ENCODE measurements around the gene NPAS2.
A peak's percentile ranks its signal among the peaks of the same experiment; 100 is the strongest.

The NPAS2 gene

DNA sequence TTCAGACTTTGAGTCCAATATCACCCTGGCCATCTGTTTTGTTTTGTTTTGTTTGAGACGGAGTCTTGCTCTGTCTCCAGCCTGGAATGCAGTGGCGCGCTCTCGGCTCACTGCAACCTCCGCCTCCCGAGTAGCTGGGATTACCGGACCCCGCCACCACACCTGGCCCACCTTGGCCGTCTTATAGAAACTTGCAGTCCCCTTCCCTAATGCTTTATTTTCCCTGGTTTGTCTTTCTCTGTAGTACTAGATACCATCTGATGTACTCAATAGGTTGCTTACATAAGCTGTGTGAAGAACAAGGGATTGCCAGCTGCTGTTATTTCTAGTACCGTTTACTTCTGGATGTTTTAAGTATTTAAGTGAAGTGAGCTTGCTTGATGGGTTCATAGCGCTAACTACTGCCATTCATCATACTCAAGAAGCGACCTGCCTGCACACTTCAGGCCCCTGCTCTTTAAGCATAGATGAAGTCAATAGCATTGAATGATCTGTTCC lies 183.4 kb downstream of the NPAS2 start:
- peak in 1 of 42 donors; percentile 41 for DNase-seq
- intact Hi-C loops (cut with DNase I) = no loop called here

- intact Hi-C loops (cut with DNase I) = no loop called here
Measured at GRCh38 chr2:101004620-101005325, 184.8 kb downstream of the NPAS2 start.

GRCh38 chr2:101006065-101006715 lies 186.3 kb downstream of the NPAS2 start:
- intact Hi-C loops (cut with DNase I) = no loop called here
- DNase-seq = no peak

More at GRCh38 chr2:101004620-101005325, 184.8 kb downstream of the NPAS2 start:
- DNase-seq = peak in 3 of 42 donors; percentile 4 to 18 (median 8)

GRCh38 chr2:101007415-101008345 lies 187.7 kb downstream of the NPAS2 start:
- DNase-seq = peak in 24 of 42 donors; percentile 12 to 72 (median 34)
- intact Hi-C loops (cut with DNase I) = no loop called here

DNA sequence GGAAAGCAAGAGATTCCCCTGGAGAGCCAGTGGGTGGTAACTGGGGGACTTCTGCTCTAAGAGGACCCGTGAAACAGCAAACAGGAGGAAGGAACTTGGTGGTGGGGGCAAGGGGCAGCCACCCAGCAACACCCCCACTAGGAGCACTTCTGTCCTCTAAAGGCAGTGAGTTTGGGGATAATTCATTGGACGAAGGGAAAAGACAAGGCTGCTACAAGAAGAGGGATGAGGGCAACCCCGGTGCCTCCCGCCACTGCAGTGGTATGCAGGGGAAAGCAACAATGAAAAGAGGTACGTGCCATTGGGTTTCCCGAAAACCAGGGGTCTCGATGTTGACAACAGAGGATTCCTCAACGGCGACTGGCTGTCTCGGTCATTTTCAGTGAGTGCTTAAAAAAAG lies 191.2 kb downstream of the NPAS2 start:
- intact Hi-C loops (cut with DNase I) = loop anchor here (5.0 kb wide), 1 partner anchor 196 kb away; no protein-coding TSS in a partner anchor
- DNase-seq = peak in 3 of 42 donors; percentile 7 to 37 (median 11)

DNA sequence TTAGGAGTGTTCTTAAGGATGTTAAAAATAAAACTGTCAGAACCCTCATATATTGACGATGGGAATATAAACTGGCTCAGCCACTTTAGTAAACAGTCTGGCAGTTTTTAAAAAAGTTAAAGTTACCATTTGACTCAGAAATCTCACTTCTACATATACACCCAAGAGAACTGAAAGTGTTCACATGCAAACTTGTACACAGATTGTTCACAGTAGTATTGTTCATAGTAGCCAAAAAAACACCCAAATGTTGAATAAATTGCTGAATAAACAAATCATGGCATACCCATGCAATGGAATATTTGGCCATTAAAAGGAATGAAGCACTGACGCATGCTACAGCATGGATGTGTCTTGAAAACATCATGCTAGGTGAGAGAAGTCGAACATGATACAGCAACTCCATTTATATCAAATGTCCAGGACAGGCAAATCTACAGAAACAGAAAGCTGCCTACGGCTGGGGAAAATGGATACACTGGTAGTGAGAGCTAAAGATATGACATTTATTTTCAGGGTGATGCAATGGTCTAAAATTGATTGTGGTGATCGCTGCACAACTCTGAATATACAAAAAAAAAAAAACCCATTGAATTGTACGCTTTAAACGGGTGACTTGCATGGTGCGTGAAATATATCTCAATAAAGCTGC lies 192.2 kb downstream of the NPAS2 start:
- intact Hi-C loops (cut with DNase I) = loop anchor here (2.0 to 5.0 kb wide), 2 partner anchors 141 to 195 kb away; no protein-coding TSS in a partner anchor
- DNase-seq = peak in 2 of 42 donors; percentile 3 to 21

GRCh38 chr2:101012706-101013181 lies 192.8 kb downstream of the NPAS2 start:
- intact Hi-C loops (cut with DNase I) = loop anchor here (2.0 to 5.0 kb wide), 2 partner anchors 140 to 195 kb away; no protein-coding TSS in a partner anchor
- DNase-seq = peak in 21 of 42 donors; percentile 21 to 85 (median 55)

- no peak for DNase-seq
- intact Hi-C loops (cut with DNase I) = loop anchor here (5.0 kb wide), 1 partner anchor 193 kb away; no protein-coding TSS in a partner anchor
Measured at GRCh38 chr2:101014264-101014857, 194.4 kb downstream of the NPAS2 start.

DNA sequence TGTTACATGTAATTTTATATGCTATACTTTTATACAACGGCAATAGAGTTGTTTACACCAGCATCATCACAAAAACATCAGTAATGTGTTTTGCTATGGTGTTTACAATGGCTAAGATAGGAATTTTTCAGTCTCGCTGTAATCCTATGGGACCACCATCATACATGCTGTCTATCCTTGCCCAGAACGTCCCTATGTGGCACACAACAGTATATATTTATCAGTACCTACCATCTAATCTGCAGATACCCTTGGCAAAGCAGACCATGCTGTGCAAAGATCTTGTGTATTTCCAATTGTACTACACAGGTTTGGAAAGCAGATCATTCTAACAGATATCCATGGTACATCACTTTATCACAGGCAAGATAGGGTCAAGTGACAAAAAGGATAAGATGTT lies 197.4 kb downstream of the NPAS2 start:
- no peak for DNase-seq
- intact Hi-C loops (cut with DNase I) = no loop called here

DNA sequence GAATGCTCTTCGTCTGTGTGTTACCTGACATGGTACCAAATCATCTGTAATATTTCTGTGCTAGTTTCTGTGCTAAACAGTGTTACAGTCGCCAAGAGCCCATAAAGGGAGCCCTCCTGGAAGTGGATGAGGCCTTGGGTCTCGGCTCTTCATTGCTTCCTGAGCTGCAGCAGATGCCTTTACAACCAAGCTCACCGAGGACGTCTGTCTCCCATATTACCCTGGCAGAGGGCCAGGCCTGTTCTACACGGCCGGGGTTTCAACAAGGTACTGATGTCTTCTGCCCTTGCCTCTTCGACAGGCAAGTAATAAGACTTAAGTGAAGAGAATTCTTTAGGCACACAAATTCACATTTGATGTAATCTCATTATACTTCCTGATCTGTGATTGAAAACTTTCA lies 199.0 kb downstream of the NPAS2 start:
- intact Hi-C loops (cut with DNase I) = no loop called here

GRCh38 chr2:101022221-101022620 lies 202.3 kb downstream of the NPAS2 start:
- intact Hi-C loops (cut with DNase I) = no loop called here

More for the DNA sequence above, 199.0 kb downstream of the NPAS2 start:
- peak in 2 of 42 donors; percentile 6 to 43 for DNase-seq

GRCh38 chr2:101023327-101024107 lies 203.6 kb downstream of the NPAS2 start:
- intact Hi-C loops (cut with DNase I) = no loop called here
- DNase-seq = peak in 1 of 42 donors; percentile 8

More at GRCh38 chr2:101022221-101022620, 202.3 kb downstream of the NPAS2 start:
- peak in 4 of 42 donors; percentile 8 to 41 (median 28) for DNase-seq

DNA sequence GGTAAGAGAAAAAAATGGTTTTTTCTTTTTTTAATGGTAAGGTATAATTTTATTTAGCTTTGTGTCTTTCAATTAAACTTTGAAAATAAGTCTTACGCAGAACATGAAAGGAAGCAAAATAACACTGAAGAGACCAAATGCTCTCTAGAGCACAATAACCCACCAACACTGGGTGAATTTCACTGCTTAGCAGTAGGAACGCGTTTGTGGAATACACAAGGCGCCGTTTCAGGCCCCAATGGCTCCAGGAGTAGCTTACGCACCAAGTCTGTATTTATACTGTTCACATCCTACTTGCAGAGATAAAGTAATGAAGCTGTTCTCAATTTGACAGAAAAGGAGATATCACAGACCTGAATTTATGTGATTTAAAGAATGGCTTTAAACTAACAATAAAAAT lies 205.6 kb downstream of the NPAS2 start:
- intact Hi-C loops (cut with DNase I) = no loop called here
- peak in 1 of 42 donors; percentile 2 for DNase-seq

DNA sequence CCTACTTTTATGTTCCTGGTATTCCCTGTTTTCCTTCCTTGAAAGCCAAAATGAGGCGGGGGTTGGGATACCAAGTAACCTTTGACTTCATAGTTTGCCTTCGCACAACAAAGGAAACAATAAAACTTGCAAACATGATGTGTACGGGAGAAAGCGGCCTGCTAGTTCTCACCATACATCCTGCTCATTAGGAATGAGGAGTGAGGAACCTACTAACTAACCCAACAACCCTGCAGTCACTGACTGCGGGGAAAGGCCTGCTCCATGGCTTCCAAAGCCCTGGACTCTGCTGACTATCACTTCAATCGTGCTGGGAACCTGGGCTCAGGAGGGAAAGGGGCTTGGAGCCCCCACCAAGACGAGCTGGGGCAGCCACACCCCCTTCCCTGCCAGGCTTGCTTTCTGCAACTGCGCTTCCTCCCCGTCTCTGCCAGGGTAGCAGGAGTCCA lies 206.3 kb downstream of the NPAS2 start:
- intact Hi-C loops (cut with DNase I) = no loop called here
- DNase-seq = no peak

DNA sequence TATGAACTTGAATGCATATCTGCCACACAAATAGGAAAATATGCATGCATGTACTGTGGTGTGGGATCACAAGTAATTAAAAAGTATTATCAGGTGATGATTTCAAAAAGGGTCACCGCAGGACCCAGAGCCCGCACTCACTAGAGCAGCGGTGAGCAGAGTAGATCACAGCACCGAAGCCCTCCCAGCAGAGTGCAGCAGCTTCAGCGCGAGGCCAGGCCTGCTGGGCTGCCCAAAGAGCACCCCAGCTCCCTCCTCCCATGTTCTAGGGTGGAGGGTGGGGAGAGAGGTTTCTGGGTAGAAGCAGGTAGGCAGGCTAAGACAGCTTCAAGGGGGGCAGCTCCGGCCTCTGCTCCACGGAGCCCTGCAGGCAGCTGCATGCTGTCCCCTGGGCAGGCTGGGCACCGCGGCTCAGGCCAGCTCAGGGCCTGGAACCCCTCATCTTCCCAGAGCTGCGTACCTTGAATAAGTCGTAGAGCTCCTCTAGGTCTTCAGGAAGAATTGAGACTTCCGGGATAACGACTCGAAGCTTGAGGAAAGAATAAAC lies 207.1 kb downstream of the NPAS2 start:
- intact Hi-C loops (cut with DNase I) = no loop called here
- DNase-seq = no peak

GRCh38 chr2:101027852-101028251 lies 207.9 kb downstream of the NPAS2 start:
- no peak for DNase-seq
- intact Hi-C loops (cut with DNase I) = no loop called here
